Measurements from ENCODE around the gene ABCC2. TPM values are rescaled to one million over a fixed set of nuclear protein-coding genes. Genes with fewer than 3 reads are reported as not detected.

The ABCC2 gene
- total and polyA plus RNA-seq, 7 donors = 0.41 to 3.9 (median 1.3) TPM; not detected in 1

GRCh38 chr10:99761365-99761764 is 21.1 kb upstream of the ABCC2 start:
- no peaks in the 10 kb centered on the region for H3K4me1 ChIP-seq
- no peaks in the 10 kb centered on the region for H3K27me3 ChIP-seq
- H3K36me3 ChIP-seq = peaks cover 4 to 48% (median 18%) of the 10 kb centered on the region in 4 donors
- no peak overlapping the region for H3K4me3 ChIP-seq
- no peak overlapping the region for H3K27ac ChIP-seq
- DNase-seq = no peak
- TF ChIP-seq POLR2AphosphoS5 (IDR thresholded peaks at IDR 0.05) (no peak), CTCF (IDR thresholded peaks at IDR 0.05) (no peak), EP300 (IDR thresholded peaks at IDR 0.05) (no peak), POLR2A (IDR thresholded peaks at IDR 0.05) (no peak)
- intact Hi-C loops (cut with DNase I) = no loop called here
- H3K9me3 ChIP-seq = no peaks in the 10 kb centered on the region

GRCh38 chr10:99765672-99766301 is 16.7 kb upstream of the ABCC2 start:
- no peaks in the 10 kb centered on the region for H3K27me3 ChIP-seq
- no peak for DNase-seq
- intact Hi-C loops (cut with DNase I) = no loop called here
- no peaks in the 10 kb centered on the region for H3K9me3 ChIP-seq
- H3K4me3 ChIP-seq = no peak overlapping the region
- WGBS, 2 donors = 78 to 83% methylated on average over 4 of the region's 4 CpGs
- no peaks in the 10 kb centered on the region for H3K4me1 ChIP-seq
- TF ChIP-seq EP300 (IDR thresholded peaks at IDR 0.05) = no peak
- no peak for TF ChIP-seq CTCF (IDR thresholded peaks at IDR 0.05)
- TF ChIP-seq POLR2AphosphoS5 (IDR thresholded peaks at IDR 0.05) = no peak
- TF ChIP-seq POLR2A (IDR thresholded peaks at IDR 0.05) = no peak
- peaks cover 0 to 3% (median 0%) of the 10 kb centered on the region in 4 donors for H3K36me3 ChIP-seq
- no peak overlapping the region for H3K27ac ChIP-seq

GRCh38 chr10:99766302-99766681 is 16.1 kb upstream of the ABCC2 start:
- Histone ChIP-seq H3K4me1 (no peaks in the 10 kb centered on the region), H3K27me3 (no peaks in the 10 kb centered on the region), H3K27ac (no peak overlapping the region), H3K36me3 (no peaks in the 10 kb centered on the region), H3K4me3 (no peak overlapping the region), H3K9me3 (no peaks in the 10 kb centered on the region)
- no peak for TF ChIP-seq POLR2AphosphoS5 (IDR thresholded peaks at IDR 0.05)
- no peak for TF ChIP-seq CTCF (IDR thresholded peaks at IDR 0.05)
- no peak for TF ChIP-seq POLR2A (IDR thresholded peaks at IDR 0.05)
- no peak for TF ChIP-seq EP300 (IDR thresholded peaks at IDR 0.05)
- DNase-seq = no peak
- intact Hi-C loops (cut with DNase I) = no loop called here
- 70 to 72% methylated on average over 8 of the region's 8 CpGs for WGBS, 2 donors

GRCh38 chr10:99767901-99768300 is 14.5 kb upstream of the ABCC2 start:
- Histone ChIP-seq H3K9me3 (no peaks in the 10 kb centered on the region), H3K4me1 (no peaks in the 10 kb centered on the region), H3K4me3 (no peak overlapping the region), H3K36me3 (no peaks in the 10 kb centered on the region), H3K27ac (no peak overlapping the region), H3K27me3 (no peaks in the 10 kb centered on the region)
- 62 to 72% methylated on average over 5 of the region's 5 CpGs for WGBS, 2 donors
- intact Hi-C loops (cut with DNase I) = no loop called here
- no peak for DNase-seq
- TF ChIP-seq POLR2AphosphoS5 (IDR thresholded peaks at IDR 0.05) = no peak
- no peak for TF ChIP-seq CTCF (IDR thresholded peaks at IDR 0.05)
- TF ChIP-seq EP300 (IDR thresholded peaks at IDR 0.05) = no peak
- TF ChIP-seq POLR2A (IDR thresholded peaks at IDR 0.05) = no peak

GRCh38 chr10:99768556-99768955 is 13.9 kb upstream of the ABCC2 start:
- Histone ChIP-seq H3K9me3 (no peaks in the 10 kb centered on the region), H3K27me3 (no peaks in the 10 kb centered on the region), H3K36me3 (no peaks in the 10 kb centered on the region), H3K4me3 (no peak overlapping the region), H3K27ac (no peak overlapping the region), H3K4me1 (no peaks in the 10 kb centered on the region)
- DNase-seq = no peak
- WGBS, 2 donors = 89 to 91% methylated on average over 2 of the region's 2 CpGs
- no peak for TF ChIP-seq EP300 (IDR thresholded peaks at IDR 0.05)
- no peak for TF ChIP-seq CTCF (IDR thresholded peaks at IDR 0.05)
- TF ChIP-seq POLR2A (IDR thresholded peaks at IDR 0.05) = no peak
- no peak for TF ChIP-seq POLR2AphosphoS5 (IDR thresholded peaks at IDR 0.05)
- intact Hi-C loops (cut with DNase I) = no loop called here
